Pancreas (tissue), 10 donors: Measurements from ENCODE around the gene STXBP4. TPM values are rescaled to one million over a fixed set of nuclear protein-coding genes. Genes with fewer than 3 reads are reported as not detected.

ENCODE experiments used
- ATAC-seq, 4 donors: fragments of 200-7000 bp; cut with Tn5 transposase; one replicate each; pipeline versions ENCODE4 v1.8.0 to v1.9.1; 2020; ENCODE audit warnings: mild to moderate bottlenecking in 4 of 4, moderate library complexity in 4 of 4
- DNase-seq, 6 donors: peaks; one replicate each; pipeline ENCODE4 v3.0.0-alpha.2; 2020
- FAIRE-seq: peaks from 2 replicates; lab custom pipeline; 2012; peaks lifted over from hg19 to GRCh38; lab: Jason Lieb, UNC
- H3K27ac ChIP-seq, 4 donors: fragments of 200-600 bp; sonication (generic); 1 replicate in 3 of 4; 2 replicates in 1 of 4; pipeline versions ENCODE4 v1.5.0 to v1.8.0; 2020
- H3K27me3 ChIP-seq, 4 donors: fragments of 200-600 bp; one replicate each; pipeline ENCODE4 v1.8.0; 2021
- H3K36me3 ChIP-seq, 3 donors: fragments of 200-600 bp; sonication (generic) in 1 of 3; one replicate each; pipeline versions ENCODE4 v1.5.0 to v1.8.0; 2020 to 2021
- H3K4me1 ChIP-seq, 3 donors: fragments of 200-600 bp; one replicate each; pipeline ENCODE4 v1.8.0; 2021
- H3K4me3 ChIP-seq, 4 donors: fragments of 200-600 bp; sonication (generic) in 2 of 4; one replicate each; pipeline versions ENCODE4 v1.5.0 to v1.8.0; 2020 to 2021
- H3K9me3 ChIP-seq, 4 donors: fragments of 200-600 bp; one replicate each; pipeline ENCODE4 v1.8.0; 2021
- CTCF ChIP-seq, 4 donors: fragments of 200-600 bp; sonication (generic) in 3 of 4; IDR thresholded peaks; one replicate each; pipeline versions ENCODE4 v1.5.0 to v1.8.0; 2021; ENCODE audit warnings: antibody characterized with exemption in 4 of 4
- WGBS, 2 donors: extraction: QIAGEN DNeasy Blood & Tissue Kit; methylation state at CpG; one replicate each; pipeline ENCODE4 v1.1.7; 2013; 5-methylcytosine and 5-hydroxymethylcytosine counted together
- intact Hi-C, 3 donors: fragments of 100-400 bp; cut with DNase I; formaldehyde crosslinking; loops; one replicate each; pipeline versions ENCODE4 v1.11.1 to v1.14.2; 2022
- polyA plus RNA-seq, 2 donors: library from polyadenylated mRNA; stranded (reverse); fragments of 200-250 nt; gene quantifications; one replicate each; pipeline ENCODE4 v1.2.3, GENCODE V29; 2013
- total RNA-seq, 6 donors: library from RNA; stranded (reverse); fragmentation: NEBNext Ultra II Directional in 4 of 6; extraction: Animal tissue kit (Norgen Biotek cat#: 25700) in 4 of 6; gene quantifications; one replicate each; pipeline versions ENCODE4 v1.2.1 to v1.2.4, GENCODE V29; 2021 to 2023
- donor health status: healthy with polysubstance abuse.
- donor health status: DM: no; HTN: no; CAD: no; lungs with moderate emphysema.
- donor health status: DM: no; HTN: no; CAD: no.
- donor health status: control.
- donor health status: control.
- donor health status: Bipolar disorder and iron deficiency.
- donor health status: DM: yes; HTN: yes; CAD: no.
- donor health status: DM: no; HTN: no; CAD: no.
- donor health status: DM: no; HTN: no; CAD: no.
- donor health status: DM: yes; HTN: yes; CAD: no.

The STXBP4 gene
- total RNA-seq: 10 to 100 TPM in 1 of 6 donors, 1 to 10 TPM in 5; 4.2 to 12.6 (median 6.2) TPM
- polyA plus RNA-seq: 1 to 10 TPM in 1 of 2 donors, under 1 TPM in 1; 0.72 to 1.8 TPM

- Histone ChIP-seq H3K36me3 (peaks cover 0 to 8% (median 0%) of the 10 kb centered on the region in 3 donors), H3K9me3 (no peaks in the 10 kb centered on the region), H3K27ac (peak within 1 kb of the TSS; percentile 36 to 86 (median 72)), H3K4me3 (peak within 1 kb of the TSS; percentile 54 to 86 (median 83)), H3K4me1 (peaks cover 19 to 24% (median 20%) of the 10 kb centered on the region in 3 donors), H3K27me3 (no peaks in the 10 kb centered on the region)
- FAIRE-seq (no peak), DNase-seq (peak; percentile 93 to 98 (median 96)), ATAC-seq (peak; percentile 93 to 99 (median 98))
- intact Hi-C loops: no loop called here
- 0 to 1% methylated on average over 57 of the region's 57 CpGs for WGBS, 2 donors
- TF ChIP-seq CTCF (IDR thresholded peaks at IDR 0.05): peak in 2 of 4 donors; percentile 12 to 27
These were observed at the start of gene STXBP4, which contains the start of gene COX11 for GRCh38 chr17:54968262-54968987. Gene STXBP4, plus strand, starts transcription at chr17:54968765. Its CDS starts 17,455 bp downstream, at chr17:54986220. Gene COX11, minus strand, starts transcription at chr17:54968654. Its CDS starts 8 bp downstream, at chr17:54968646.

- TF ChIP-seq CTCF (IDR thresholded peaks at IDR 0.05): no peak
- Histone ChIP-seq H3K9me3 (peaks cover 0 to 4% (median 0%) of the 10 kb centered on the region in 4 donors), H3K4me3 (no peak overlapping the region), H3K27ac (no peak overlapping the region), H3K4me1 (no peaks in the 10 kb centered on the region), H3K36me3 (peaks cover 0 to 30% (median 11%) of the 10 kb centered on the region in 3 donors), H3K27me3 (no peaks in the 10 kb centered on the region)
- FAIRE-seq (no peak), ATAC-seq (no peak), DNase-seq (no peak)
- intact Hi-C loops: no loop called here
These were observed 49.1 kb upstream of the STXBP4 start for GRCh38 chr17:54919425-54919824.

DNA sequence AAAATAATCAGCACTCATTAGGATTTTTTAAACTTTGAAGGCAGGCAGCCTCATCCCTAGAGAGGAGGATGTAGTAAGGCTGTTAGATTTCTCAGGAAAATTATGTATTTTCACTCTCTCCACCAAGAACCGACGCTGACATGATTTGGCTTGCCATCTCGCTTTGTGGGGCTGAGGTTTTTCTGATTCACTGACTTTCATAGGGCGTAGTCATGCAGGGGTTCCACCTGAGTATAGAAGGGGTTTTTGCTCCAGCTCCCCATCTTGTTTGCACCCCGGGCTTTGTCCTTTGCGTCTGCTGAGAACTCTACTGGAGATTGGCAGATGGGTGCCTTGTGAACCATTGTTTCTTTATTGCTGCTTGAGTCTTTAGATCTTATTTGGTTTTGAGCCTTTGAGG, 47.7 kb upstream of the STXBP4 start:
- Histone ChIP-seq H3K36me3 (peaks cover 0 to 16% (median 7%) of the 10 kb centered on the region in 3 donors), H3K27me3 (no peaks in the 10 kb centered on the region), H3K4me3 (no peak overlapping the region), H3K4me1 (no peaks in the 10 kb centered on the region), H3K9me3 (peaks cover 0 to 4% (median 0%) of the 10 kb centered on the region in 4 donors), H3K27ac (no peak overlapping the region)
- WGBS, 2 donors: 89 to 90% methylated on average over 6 of the region's 6 CpGs
- DNase-seq (no peak), ATAC-seq (no peak), FAIRE-seq (no peak)
- TF ChIP-seq CTCF (IDR thresholded peaks at IDR 0.05): no peak
- intact Hi-C loops: no loop called here

DNA sequence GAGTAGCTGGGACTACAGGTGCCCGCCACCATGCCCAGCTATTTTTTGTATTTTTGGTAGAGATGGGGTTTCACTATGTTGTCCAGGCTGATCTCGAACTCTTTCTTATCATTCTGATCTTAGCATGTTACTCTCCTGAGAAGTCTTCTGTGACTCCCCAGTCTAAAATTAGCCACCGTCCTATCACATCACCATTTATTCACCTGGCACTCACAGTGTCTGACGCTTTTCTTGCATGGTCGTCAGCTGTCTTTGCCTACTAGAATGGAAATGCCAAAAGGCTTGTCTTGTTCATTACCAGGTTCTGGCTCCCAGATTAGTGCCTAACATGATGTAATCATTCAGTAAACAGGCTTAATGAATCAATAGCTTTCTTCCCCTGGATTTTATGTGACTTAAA, 44.2 kb upstream of the STXBP4 start:
- ATAC-seq: no peak
- intact Hi-C loops: no loop called here
- 94 to 96% methylated on average over 5 of the region's 5 CpGs for WGBS, 2 donors

More for the DNA sequence above, 44.2 kb upstream of the STXBP4 start:
- Histone ChIP-seq H3K27ac (no peak overlapping the region), H3K4me1 (no peaks in the 10 kb centered on the region), H3K9me3 (no peaks in the 10 kb centered on the region), H3K27me3 (no peaks in the 10 kb centered on the region), H3K4me3 (no peak overlapping the region), H3K36me3 (peaks cover 0 to 4% (median 0%) of the 10 kb centered on the region in 3 donors)
- TF ChIP-seq CTCF (IDR thresholded peaks at IDR 0.05): no peak
- no peak for DNase-seq
- FAIRE-seq: no peak
